Suprapubic skin (tissue), 4 donors: ENCODE results near the gene TENT4A. TPM values are rescaled to one million over a fixed set of nuclear protein-coding genes. Genes with fewer than 3 reads are reported as not detected.
A peak's percentile ranks its signal among the peaks of the same experiment; 100 is the strongest.

ENCODE experiments used
- DNase-seq, 2 donors: peaks; one replicate each; pipeline ENCODE4 v3.0.0-alpha.2; 2019; ENCODE audit warnings: low spot score in 2 of 2
- H3K27ac ChIP-seq: fragments of 200-600 bp; sonication (generic); one replicate; pipeline ENCODE4 v1.5.1; 2019
- H3K27me3 ChIP-seq: fragments of 200-600 bp; sonication (generic); one replicate; pipeline ENCODE4 v1.5.1; 2019
- H3K36me3 ChIP-seq: fragments of 200-600 bp; sonication (generic); one replicate; pipeline ENCODE4 v1.5.1; 2019
- H3K4me1 ChIP-seq: fragments of 200-600 bp; sonication (generic); one replicate; pipeline ENCODE4 v1.5.1; 2019
- H3K4me3 ChIP-seq: fragments of 200-600 bp; sonication (generic); one replicate; pipeline ENCODE4 v1.5.1; 2019; ENCODE audit warnings: mild to moderate bottlenecking
- H3K9me3 ChIP-seq: fragments of 200-600 bp; sonication (generic); one replicate; pipeline ENCODE4 v1.5.1; 2019
- CTCF ChIP-seq, 2 donors: fragments of 200-600 bp in 1 of 2; fragments of 450-650 bp in 1 of 2; sonication (generic) in 1 of 2; IDR thresholded peaks; one replicate each; pipeline ENCODE4 v1.5.1; 2016 to 2019; ENCODE audit warnings: antibody characterized with exemption in 2 of 2, mild to moderate bottlenecking in 1 of 2, moderate library complexity in 1 of 2
- EP300 ChIP-seq: sonication (generic); formaldehyde crosslinking; IDR thresholded peaks from one replicate; pipeline ENCODE4 v1.6.1; 2017; ENCODE audit warnings: antibody characterized with exemption
- POLR2A ChIP-seq, 2 donors: fragments of 450-650 bp; IDR thresholded peaks; one replicate each; pipeline ENCODE4 v1.6.1; 2017; ENCODE audit warnings: antibody characterized with exemption in 2 of 2, mild to moderate bottlenecking in 2 of 2, moderate library complexity in 2 of 2
- POLR2AphosphoS5 ChIP-seq, 3 donors: sonication (generic); formaldehyde crosslinking; IDR thresholded peaks; one replicate each; pipeline ENCODE4 v1.6.1; 2017; ENCODE audit warnings: antibody characterized with exemption in 3 of 3
- WGBS: methylation state at CpG from one replicate; pipeline ENCODE4 v1.1.5; 2018; 5-methylcytosine and 5-hydroxymethylcytosine counted together
- total RNA-seq, 4 donors: library from RNA; depleted of rRNA; stranded (reverse); fragments of >200 nt; gene quantifications; one replicate each; pipeline ENCODE4 v1.1.0, GENCODE V29; 2016

The TENT4A gene
- total RNA-seq, 4 donors from 2014 or later = 36.4 to 67.3 (median 42.4) TPM

- Histone ChIP-seq H3K36me3 (no peaks in the 10 kb centered on the region), H3K9me3 (no peaks in the 10 kb centered on the region), H3K4me3 (no peak overlapping the region), H3K27ac (peak overlapping the region; percentile 75), H3K27me3 (no peaks in the 10 kb centered on the region), H3K4me1 (peaks cover 25% of the 10 kb centered on the region)
- 33% methylated on average over 11 of the region's 11 CpGs for WGBS
- TF ChIP-seq POLR2A (IDR thresholded peaks at IDR 0.05) = no peak
- no peak for TF ChIP-seq POLR2AphosphoS5 (IDR thresholded peaks at IDR 0.05)
- TF ChIP-seq EP300 = no peak
- no peak for TF ChIP-seq CTCF (IDR thresholded peaks at IDR 0.05)
- DNase-seq = no peak
Measured at GRCh38 chr5:6704361-6704851, 8.8 kb upstream of the TENT4A start.

- no peaks in the 10 kb centered on the region for H3K36me3 ChIP-seq
- H3K27ac ChIP-seq = no peak overlapping the region
- H3K27me3 ChIP-seq = no peaks in the 10 kb centered on the region
- no peak for DNase-seq
- H3K4me1 ChIP-seq = peaks cover 25% of the 10 kb centered on the region
- no peak overlapping the region for H3K4me3 ChIP-seq
- TF ChIP-seq POLR2AphosphoS5 (IDR thresholded peaks at IDR 0.05) (no peak), EP300 (no peak)
- 66% methylated on average over 6 of the region's 6 CpGs for WGBS
- H3K9me3 ChIP-seq = no peaks in the 10 kb centered on the region
Measured at GRCh38 chr5:6705088-6705487, 8.1 kb upstream of the TENT4A start.

- H3K27ac ChIP-seq = no peak overlapping the region
- TF ChIP-seq POLR2A (IDR thresholded peaks at IDR 0.05) = no peak
- TF ChIP-seq EP300 = no peak
- TF ChIP-seq CTCF (IDR thresholded peaks at IDR 0.05) = no peak
- no peak for TF ChIP-seq POLR2AphosphoS5 (IDR thresholded peaks at IDR 0.05)
- no peaks in the 10 kb centered on the region for H3K9me3 ChIP-seq
- WGBS = 76% methylated on average over 5 of the region's 5 CpGs
- DNase-seq = no peak
- H3K4me1 ChIP-seq = peaks cover 25% of the 10 kb centered on the region
- no peaks in the 10 kb centered on the region for H3K27me3 ChIP-seq
- H3K4me3 ChIP-seq = no peak overlapping the region
- H3K36me3 ChIP-seq = no peaks in the 10 kb centered on the region
Measured at GRCh38 chr5:6705959-6706358, 7.3 kb upstream of the TENT4A start.

- H3K27ac ChIP-seq = no peak overlapping the region
- no peaks in the 10 kb centered on the region for H3K9me3 ChIP-seq
- H3K27me3 ChIP-seq = no peaks in the 10 kb centered on the region
- peaks cover 36% of the 10 kb centered on the region for H3K4me1 ChIP-seq
- 76% methylated on average over 6 of the region's 6 CpGs for WGBS
- no peak for DNase-seq
- no peaks in the 10 kb centered on the region for H3K36me3 ChIP-seq
- TF ChIP-seq CTCF (IDR thresholded peaks at IDR 0.05) (no peak), EP300 (no peak), POLR2AphosphoS5 (IDR thresholded peaks at IDR 0.05) (no peak), POLR2A (IDR thresholded peaks at IDR 0.05) (no peak)
- H3K4me3 ChIP-seq = no peak overlapping the region
Measured at GRCh38 chr5:6707852-6708251, 5.4 kb upstream of the TENT4A start.

GRCh38 chr5:6708814-6709213 lies 4.4 kb upstream of the TENT4A start:
- H3K4me3 ChIP-seq = no peak overlapping the region
- no peak for DNase-seq

GRCh38 chr5:6710070-6710469 lies 3.2 kb upstream of the TENT4A start:
- no peaks in the 10 kb centered on the region for H3K27me3 ChIP-seq
- no peaks in the 10 kb centered on the region for H3K36me3 ChIP-seq
- no peak overlapping the region for H3K27ac ChIP-seq
- DNase-seq = no peak
- H3K4me1 ChIP-seq = peaks cover 25% of the 10 kb centered on the region
- H3K9me3 ChIP-seq = no peaks in the 10 kb centered on the region
- TF ChIP-seq POLR2AphosphoS5 (IDR thresholded peaks at IDR 0.05) = no peak
- no peak for TF ChIP-seq POLR2A (IDR thresholded peaks at IDR 0.05)
- no peak for TF ChIP-seq CTCF (IDR thresholded peaks at IDR 0.05)
- TF ChIP-seq EP300 = no peak
- H3K4me3 ChIP-seq = no peak overlapping the region
- WGBS = 85% methylated on average over 5 of the region's 5 CpGs

More at GRCh38 chr5:6708814-6709213, 4.4 kb upstream of the TENT4A start:
- Histone ChIP-seq H3K4me1 (peaks cover 31% of the 10 kb centered on the region), H3K36me3 (no peaks in the 10 kb centered on the region), H3K27me3 (no peaks in the 10 kb centered on the region), H3K9me3 (no peaks in the 10 kb centered on the region), H3K27ac (no peak overlapping the region)
- WGBS = 92% methylated on average over 1 of the region's 1 CpG
- TF ChIP-seq POLR2A (IDR thresholded peaks at IDR 0.05) = no peak
